H1 (cell line): Measurements from ENCODE around the gene GANAB. TPM values are rescaled to one million over a fixed set of nuclear protein-coding genes. Genes with fewer than 3 reads are reported as not detected.

ENCODE experiments used
- CTCF ChIA-PET: fragments of 300-600 bp; sonication (Branson Sonifier 250); formaldehyde crosslinking; loops from one replicate; lab custom pipeline; 2021; ENCODE audit not compliant: partially characterized antibody; lab: Charles Lee
- POLR2A ChIA-PET: fragments of 300-600 bp; sonication (Branson Sonifier 250); formaldehyde crosslinking; loops from one replicate; lab custom pipeline; 2021; ENCODE audit warnings: inconsistent platforms; ENCODE audit not compliant: partially characterized antibody; lab: Charles Lee
- DNase-seq, 2 experiments: peaks; one replicate each; pipeline versions ENCODE4 v3.0.0 to v3.0.0-alpha.2; 2010 to 2022; ENCODE audit warnings: low spot score in 2 of 2, low read depth in 1 of 2, mixed read lengths in 1 of 2
- FAIRE-seq: peaks from 2 replicates; lab custom pipeline; 2011; peaks lifted over from hg19 to GRCh38; lab: Jason Lieb, UNC
- H2AFZ ChIP-seq: 2 replicates; pipeline ENCODE4 v1.8.1; 2012; ENCODE audit warnings: low read length, inconsistent platforms
- H2AK5ac ChIP-seq: 2 replicates; pipeline ENCODE4 v1.6.1; 2013; ENCODE audit warnings: low read depth, low read length
- H2BK120ac ChIP-seq: replicated peaks from 2 replicates; pipeline ENCODE3; 2013; ENCODE audit warnings: low read depth, low read length, inconsistent platforms
- H2BK12ac ChIP-seq: 2 replicates; pipeline ENCODE4 v1.6.1; 2013; ENCODE audit warnings: low read depth, low read length
- H2BK15ac ChIP-seq: 2 replicates; pipeline ENCODE4 v1.6.1; 2013; ENCODE audit warnings: low read length
- H2BK20ac ChIP-seq: 2 replicates; pipeline ENCODE4 v1.6.1; 2013; ENCODE audit warnings: low read length
- H2BK5ac ChIP-seq: 2 replicates; pipeline ENCODE4 v1.6.1; 2013; ENCODE audit warnings: low read depth, low read length
- H3K14ac ChIP-seq: 2 replicates; pipeline ENCODE4 v1.6.1; 2013; ENCODE audit warnings: inconsistent platforms; ENCODE audit not compliant: insufficient read length
- H3K18ac ChIP-seq: 2 replicates; pipeline ENCODE4 v1.6.1; 2013; ENCODE audit warnings: low read length; ENCODE audit errors: extremely low read depth
- H3K23ac ChIP-seq: 2 replicates; pipeline ENCODE4 v1.6.1; 2013; ENCODE audit warnings: inconsistent platforms; ENCODE audit not compliant: insufficient read length
- H3K23me2 ChIP-seq: 2 replicates; pipeline ENCODE4 v1.6.1; 2013; ENCODE audit warnings: low read depth, low read length
- H3K27ac ChIP-seq: 2 replicates; pipeline ENCODE4 v1.6.1; 2011; ENCODE audit warnings: low read depth, low read length, inconsistent platforms
- H3K27me3 ChIP-seq, 4 experiments: replicated peaks in 1 of 4; 1 replicate in 1 of 4; 2 replicates in 3 of 4; pipeline versions ENCODE4 v1.6.1 to v1.8.1; 2011 to 2013; ENCODE audit warnings: low read length in 3 of 4, mild to moderate bottlenecking in 3 of 4, inconsistent platforms in 2 of 4, mixed read lengths in 2 of 4, moderate library complexity in 1 of 4; ENCODE audit not compliant: control insufficient read depth in 3 of 4, insufficient read depth in 3 of 4; ENCODE audit errors: extremely low read depth in 1 of 4
- H3K36me3 ChIP-seq, 4 experiments: 2 replicates each; pipeline versions ENCODE4 v1.6.1 to v1.8.1; 2011 to 2013; ENCODE audit warnings: mild to moderate bottlenecking in 4 of 4, low read length in 3 of 4, moderate library complexity in 2 of 4, control low read depth in 1 of 4, inconsistent platforms in 1 of 4; ENCODE audit not compliant: insufficient read depth in 4 of 4, control insufficient read depth in 2 of 4
- H3K4ac ChIP-seq: replicated peaks from 2 replicates; pipeline ENCODE3; 2013; ENCODE audit warnings: low read length, low read depth, mixed read lengths, inconsistent platforms; ENCODE audit not compliant: insufficient read length
- H3K4me1 ChIP-seq, 4 experiments: replicated peaks in 1 of 4; 1 replicate in 1 of 4; 2 replicates in 3 of 4; pipeline versions ENCODE4 v1.6.1 to v1.8.1; 2011 to 2013; ENCODE audit warnings: low read length in 3 of 4, inconsistent platforms in 2 of 4, mixed read lengths in 1 of 4; ENCODE audit not compliant: insufficient read depth in 4 of 4, control insufficient read depth in 3 of 4
- H3K4me2 ChIP-seq, 2 experiments: 2 replicates each; pipeline versions ENCODE4 v1.6.1 to v1.8.1; 2011 to 2013; ENCODE audit warnings: low read depth in 2 of 2, low read length in 2 of 2, control low read depth in 1 of 2, inconsistent platforms in 1 of 2, mild to moderate bottlenecking in 1 of 2; ENCODE audit not compliant: insufficient read depth in 1 of 2
- H3K4me3 ChIP-seq, 4 experiments: fragments of 200-600, 300-600 bp in 1 of 4; sonication (generic), shearing (Covaris generic), sonication (Bioruptor Twin) in 1 of 4; 2 replicates each; pipeline versions ENCODE4 v1.5.1 to v1.8.1; 2011 to 2016; ENCODE audit warnings: low read length in 4 of 4, low read depth in 3 of 4, control low read depth in 2 of 4, inconsistent platforms in 2 of 4, mild to moderate bottlenecking in 2 of 4, mixed read lengths in 1 of 4, moderate library complexity in 1 of 4; ENCODE audit not compliant: insufficient read depth in 2 of 4; ENCODE audit errors: extremely low read depth in 1 of 4
- H3K56ac ChIP-seq: replicated peaks from 2 replicates; pipeline ENCODE3; 2013; ENCODE audit warnings: low read depth, mild to moderate bottlenecking, mixed read lengths, low read length, inconsistent platforms; ENCODE audit not compliant: insufficient read length
- H3K79me1 ChIP-seq: 2 replicates; pipeline ENCODE4 v1.6.1; 2013; ENCODE audit warnings: low read depth, low read length, control low read depth
- H3K79me2 ChIP-seq, 2 experiments: 2 replicates each; pipeline versions ENCODE4 v1.6.1 to v1.8.1; 2012 to 2013; ENCODE audit warnings: low read length in 2 of 2, mild to moderate bottlenecking in 2 of 2, inconsistent platforms in 1 of 2; ENCODE audit not compliant: insufficient read depth in 2 of 2, control insufficient read depth in 1 of 2
- H3K9ac ChIP-seq, 4 experiments: replicated peaks in 1 of 4; 1 replicate in 1 of 4; 2 replicates in 3 of 4; pipeline versions ENCODE4 v1.6.1 to v1.8.1; 2011 to 2013; ENCODE audit warnings: low read depth in 3 of 4, low read length in 3 of 4, control low read depth in 2 of 4, mild to moderate bottlenecking in 2 of 4, moderate library complexity in 2 of 4, inconsistent platforms in 1 of 4; ENCODE audit errors: extremely low read depth in 1 of 4
- H3K9me3 ChIP-seq, 2 experiments: 2 replicates each; pipeline versions ENCODE4 v1.6.1 to v1.8.1; 2012 to 2013; ENCODE audit warnings: mild to moderate bottlenecking in 2 of 2, moderate library complexity in 2 of 2, control low read depth in 1 of 2, inconsistent platforms in 1 of 2, low read depth in 1 of 2, low read length in 1 of 2, mixed read lengths in 1 of 2; ENCODE audit not compliant: insufficient read depth in 2 of 2
- H4K20me1 ChIP-seq, 2 experiments: replicated peaks in 1 of 2; 2 replicates each; pipeline versions ENCODE3 to v1.8.1; 2011 to 2013; ENCODE audit warnings: inconsistent platforms in 2 of 2, low read length in 2 of 2, mild to moderate bottlenecking in 1 of 2; ENCODE audit not compliant: insufficient read depth in 2 of 2, control insufficient read depth in 1 of 2
- H4K5ac ChIP-seq: 2 replicates; pipeline ENCODE4 v1.6.1; 2013; ENCODE audit warnings: low read length, low read depth, mixed read lengths, inconsistent platforms; ENCODE audit not compliant: insufficient read length
- H4K8ac ChIP-seq: 2 replicates; pipeline ENCODE4 v1.8.0; 2013; ENCODE audit warnings: mild to moderate bottlenecking, moderate library complexity, low read length, inconsistent platforms; ENCODE audit not compliant: insufficient read depth; ENCODE audit errors: extremely low read depth
- H4K91ac ChIP-seq: replicated peaks from 2 replicates; pipeline ENCODE3; 2013; ENCODE audit warnings: low read length, mixed read lengths, inconsistent platforms; ENCODE audit not compliant: insufficient read length
- BCL11A ChIP-seq, 2 experiments: IDR thresholded peaks; one replicate each; pipeline ENCODE4 v1.6.1; 2011; ENCODE audit warnings: low read depth in 2 of 2, low read length in 2 of 2, mild to moderate bottlenecking in 2 of 2
- FOSL1 ChIP-seq: IDR thresholded peaks from 2 replicates; pipeline ENCODE4 v1.6.1; 2011; ENCODE audit warnings: mild to moderate bottlenecking, low read depth, low read length, moderate library complexity; ENCODE audit not compliant: insufficient read depth
- JUN ChIP-seq: IDR thresholded peaks from 2 replicates; pipeline ENCODE4 v1.6.1; 2011; ENCODE audit warnings: low read depth, mild to moderate bottlenecking, improper control_type of control experiment, low read length
- KDM4A ChIP-seq: IDR thresholded peaks from one replicate; pipeline ENCODE4 v1.7.1; 2012; ENCODE audit warnings: low read depth, mild to moderate bottlenecking, moderate library complexity, low read length, inconsistent platforms; ENCODE audit not compliant: severe bottlenecking
- KDM5A ChIP-seq: fragments of 200-600 bp; IDR thresholded peaks from 2 replicates; pipeline ENCODE4 v1.7.1; 2012; ENCODE audit warnings: mild to moderate bottlenecking, low read length, inconsistent platforms, mixed read lengths
- MAFK ChIP-seq: IDR thresholded peaks from 2 replicates; pipeline ENCODE4 v1.6.1; 2012; ENCODE audit warnings: low read depth, mild to moderate bottlenecking, improper control_type of control experiment, low read length
- RAD21 ChIP-seq, 2 experiments: IDR thresholded peaks in 1 of 2; conservative IDR thresholded peaks in 1 of 2; 2 replicates each; pipeline ENCODE4 v1.6.1; 2011; ENCODE audit warnings: low read depth in 2 of 2, low read length in 2 of 2, improper control_type of control experiment in 1 of 2, inconsistent platforms in 1 of 2, mild to moderate bottlenecking in 1 of 2, moderate library complexity in 1 of 2
- RBBP5 ChIP-seq: IDR thresholded peaks from 2 replicates; pipeline ENCODE4 v1.7.1; 2012; ENCODE audit warnings: low read depth, mild to moderate bottlenecking, inconsistent platforms, low read length, moderate library complexity, borderline replicate concordance
- RXRA ChIP-seq: IDR thresholded peaks from 2 replicates; pipeline ENCODE4 v1.6.1; 2011; ENCODE audit warnings: low read depth, mild to moderate bottlenecking, low read length, moderate library complexity; ENCODE audit not compliant: insufficient read depth
- SAP30 ChIP-seq: fragments of 300-600 bp; sonication (generic); IDR thresholded peaks from 2 replicates; pipeline ENCODE4 v1.7.1; 2012; ENCODE audit warnings: low read length, moderate library complexity, mild to moderate bottlenecking, inconsistent platforms; ENCODE audit not compliant: insufficient read depth, insufficient replicate concordance
- SIRT6 ChIP-seq: IDR thresholded peaks from one replicate; pipeline ENCODE4 v1.7.1; 2012; ENCODE audit warnings: low read length, inconsistent platforms
- SIX5 ChIP-seq: IDR thresholded peaks from 2 replicates; pipeline ENCODE4 v1.6.1; 2011; ENCODE audit warnings: mild to moderate bottlenecking, low read depth, low read length
- SP4 ChIP-seq: IDR thresholded peaks from 2 replicates; pipeline ENCODE4 v1.6.1; 2012; ENCODE audit warnings: low read length, inconsistent platforms
- TEAD4 ChIP-seq: IDR thresholded peaks from 2 replicates; pipeline ENCODE4 v1.6.1; 2012; ENCODE audit warnings: low read depth, low read length, inconsistent platforms, mixed read lengths
- WGBS, 2 experiments: shearing (Covaris generic) in 1 of 2; methylation state at CpG; one replicate each; pipeline versions ENCODE4 v1.1.6 to v1.1.7; 2013 to 2015; ENCODE audit warnings: low lambda C conversion rate in 2 of 2, mixed read lengths in 2 of 2, inconsistent platforms in 1 of 2, low coverage in 1 of 2, missing lambda C conversion rate in 1 of 2; ENCODE audit not compliant: insufficient replicate concordance in 2 of 2, insufficient coverage in 1 of 2, insufficient read length in 1 of 2; ENCODE audit errors: extremely low coverage in 1 of 2, missing lambda C conversion rate in 1 of 2; 5-methylcytosine and 5-hydroxymethylcytosine counted together
- polyA plus RNA-seq, 7 experiments: library from polyadenylated mRNA; depleted of rRNA in 3 of 7; stranded (reverse) in 5 of 7; unstranded in 2 of 7; fragments of >200 nt in 5 of 7; fragments of 200-250 nt in 2 of 7; gene quantifications; 1 replicate in 5 of 7; 2 replicates in 1 of 7; 4 replicates in 1 of 7; pipeline versions ENCODE4 v1.2.1 to v1.2.3, GENCODE V29; 2011 to 2013; ENCODE audit warnings: missing spikeins in 2 of 7, mixed read lengths in 2 of 7
- total RNA-seq: library from RNA; stranded (reverse); fragmentation: NEBNext Ultra II Directional; extraction: Animal tissue kit (Norgen Biotek cat#: 25700); gene quantifications from 2 replicates; pipeline ENCODE4 v1.2.1, GENCODE V29; 2021

Gene GANAB
- total and polyA plus RNA-seq, 2 of the 8 experiments (the other 6 are each of a cell fraction or from before 2014, with no cell fraction given): 289 to 330 TPM

GRCh38 chr11:62579252-62579651, 67.2 kb downstream of the GANAB start:
- Histone ChIP-seq H3K4me3 (no peak overlapping the region), H3K14ac (no peak overlapping the region), H3K4me2 (no peak overlapping the region), H3K23me2 (peaks cover 6% of the 10 kb centered on the region), H2BK120ac (no peak overlapping the region), H3K36me3 (peaks cover 2 to 25% (median 18%) of the 10 kb centered on the region in 4 experiments; a peak in 7 of 8 replicates), H4K91ac (no peak overlapping the region), H3K79me2 (no peaks in the 10 kb centered on the region), H4K8ac (no peak overlapping the region), H3K4me1 (peaks cover 0 to 8% (median 4%) of the 10 kb centered on the region in 4 experiments; a peak in 3 of 7 replicates), H3K4ac (no peak overlapping the region), H3K18ac (no peak overlapping the region), H4K5ac (no peak overlapping the region), H4K20me1 (peaks cover 0 to 3% of the 10 kb centered on the region in 2 experiments), H3K9me3 (no peaks in the 10 kb centered on the region)
- no peak for FAIRE-seq
- no peak for TF ChIP-seq SP4
- TF ChIP-seq RAD21 (IDR thresholded peaks at IDR 0.05 in 1 of 2, conservative IDR thresholded peaks at IDR 0.05 in 1 of 2; ENCODE audit: low read depth in 2 of 2, low read length in 2 of 2): no peak
- TF ChIP-seq SIX5: no peak
- TF ChIP-seq KDM5A: no peak
- no peak for TF ChIP-seq SAP30
- no peak for TF ChIP-seq RBBP5
- no peak for TF ChIP-seq KDM4A
- no peak for TF ChIP-seq SIRT6
- TF ChIP-seq FOSL1: no peak
- no peak for TF ChIP-seq JUN
- no peak for TF ChIP-seq MAFK
- no peak for TF ChIP-seq BCL11A (IDR thresholded peaks at IDR 0.05; ENCODE audit: low read depth in 2 of 2, low read length in 2 of 2)
- no peak for TF ChIP-seq RXRA
- TF ChIP-seq TEAD4: no peak
- TF ChIP-seq, all 59 proteins: peak for 0
- no peak overlapping the region for H2AFZ ChIP-seq
- no peak overlapping the region for H2BK5ac ChIP-seq
- no peak overlapping the region for H3K56ac ChIP-seq
- no peak overlapping the region for H3K23ac ChIP-seq
- no peak for DNase-seq
- H3K27ac ChIP-seq: no peak overlapping the region
- 0 out of 2 replicates have a peak, but pooled peaks cover 2% of the 10 kb centered on the region for H3K79me1 ChIP-seq
- no peak overlapping the region for H2BK20ac ChIP-seq
- CTCF ChIA-PET: no interaction called here
- 86% methylated on average over 2 of the region's 2 CpGs; no CpG with 5 or more reads in 1 of the 2 experiments for WGBS, 2 experiments
- H2BK15ac ChIP-seq: no peak overlapping the region
- H3K9ac ChIP-seq: no peak overlapping the region
- H2AK5ac ChIP-seq: no peak overlapping the region
- no peaks in the 10 kb centered on the region for H3K27me3 ChIP-seq
- POLR2A ChIA-PET: interaction anchor here (0.6 to 20.7 kb wide), 4 partner anchors 10 to 247 kb away, joined by 3 to 336 read pairs (median 4); partner anchors contain the start of genes C11orf98 and CSKMT
- no peak overlapping the region for H2BK12ac ChIP-seq
